ENCODE results near the gene MGLL.

MGLL gene

GRCh38 chr3:127699416-127700300 lies 122.7 kb downstream of the MGLL start:
- DNase-seq, result no peak

- DNase-seq, result no peak
Observed at GRCh38 chr3:127698691-127699415, 123.5 kb downstream of the MGLL start.

- no peak for DNase-seq
Observed at GRCh38 chr3:127698286-127698685, 124.0 kb downstream of the MGLL start.

GRCh38 chr3:127697551-127698240 lies 124.6 kb downstream of the MGLL start:
- DNase-seq, result peak; percentile 48 to 55

GRCh38 chr3:127694467-127695215 lies 127.7 kb downstream of the MGLL start:
- peak; percentile 27 to 42 for DNase-seq

- no peak for DNase-seq
Observed at GRCh38 chr3:127693336-127693843, 128.9 kb downstream of the MGLL start.

GRCh38 chr3:127692501-127693335 lies 129.6 kb downstream of the MGLL start:
- DNase-seq, result no peak

GRCh38 chr3:127691974-127692373 lies 130.3 kb downstream of the MGLL start:
- no peak for DNase-seq

GRCh38 chr3:127691489-127691888 lies 130.8 kb downstream of the MGLL start:
- no peak for DNase-seq

- no peak for DNase-seq
Observed at GRCh38 chr3:127690823-127691452, 131.4 kb downstream of the MGLL start.

- no peak for DNase-seq
Observed at GRCh38 chr3:127690106-127690505, 132.2 kb downstream of the MGLL start.

- no peak for DNase-seq
Observed at GRCh38 chr3:127689266-127689860, 133.0 kb downstream of the MGLL start.

- DNase-seq, result no peak
Observed at GRCh38 chr3:127688416-127689265, 133.7 kb downstream of the MGLL start.

- DNase-seq, result no peak
Observed at GRCh38 chr3:127688022-127688415, 134.3 kb downstream of the MGLL start.

- DNase-seq, result no peak
Observed at GRCh38 chr3:127687228-127687737, 135.0 kb downstream of the MGLL start.

- DNase-seq, result no peak
Observed at GRCh38 chr3:127686512-127686894, 135.8 kb downstream of the MGLL start.

- no peak for DNase-seq
Observed at GRCh38 chr3:127685708-127686511, 136.4 kb downstream of the MGLL start.

GRCh38 chr3:127684871-127685707 lies 137.2 kb downstream of the MGLL start:
- DNase-seq, result no peak

All from activated CD4-positive, alpha-beta T cell treated with anti-CD3 and anti-CD28 coated beads, Interleukin-2, amount 50 U/mL, for 48 hours (primary cell).